GM12878 (cell line): ENCODE measurements around the gene DRAP1.

ENCODE experiments used
- POLR2AphosphoS5 ChIP-seq: IDR thresholded peaks from 2 replicates; pipeline ENCODE4 v1.6.1; 2011; ENCODE audit warnings: mild to moderate bottlenecking, low read length, inconsistent platforms
- TAF1 ChIP-seq: IDR thresholded peaks from 2 replicates; pipeline ENCODE4 v1.6.1; 2011; ENCODE audit warnings: mild to moderate bottlenecking, low read depth, low read length, borderline replicate concordance
- TCF12 ChIP-seq: IDR thresholded peaks from 2 replicates; pipeline ENCODE4 v1.6.1; 2011; ENCODE audit warnings: low read depth, mild to moderate bottlenecking, low read length
- TF ChIP-seq, protein P1 (sequence below): fragments of 150-350 bp; IDR thresholded peaks from 2 replicates; pipeline ENCODE4 v1.6.1; 2016; ENCODE audit warnings: low read depth, low read length
- TF ChIP-seq, protein P2 (sequence below), 3 experiments: IDR thresholded peaks in 2 of 3; conservative IDR thresholded peaks in 1 of 3; 2 replicates each; pipeline ENCODE4 v1.5.1; 2011; ENCODE audit warnings: low read depth in 3 of 3, low read length in 3 of 3, mild to moderate bottlenecking in 3 of 3, control low read depth in 2 of 3, moderate library complexity in 2 of 3, inconsistent platforms in 1 of 3, mixed read lengths in 1 of 3; ENCODE audit not compliant: control insufficient read depth in 2 of 3, insufficient read depth in 1 of 3; ENCODE audit errors: extremely low read depth in 1 of 3

DNA sequence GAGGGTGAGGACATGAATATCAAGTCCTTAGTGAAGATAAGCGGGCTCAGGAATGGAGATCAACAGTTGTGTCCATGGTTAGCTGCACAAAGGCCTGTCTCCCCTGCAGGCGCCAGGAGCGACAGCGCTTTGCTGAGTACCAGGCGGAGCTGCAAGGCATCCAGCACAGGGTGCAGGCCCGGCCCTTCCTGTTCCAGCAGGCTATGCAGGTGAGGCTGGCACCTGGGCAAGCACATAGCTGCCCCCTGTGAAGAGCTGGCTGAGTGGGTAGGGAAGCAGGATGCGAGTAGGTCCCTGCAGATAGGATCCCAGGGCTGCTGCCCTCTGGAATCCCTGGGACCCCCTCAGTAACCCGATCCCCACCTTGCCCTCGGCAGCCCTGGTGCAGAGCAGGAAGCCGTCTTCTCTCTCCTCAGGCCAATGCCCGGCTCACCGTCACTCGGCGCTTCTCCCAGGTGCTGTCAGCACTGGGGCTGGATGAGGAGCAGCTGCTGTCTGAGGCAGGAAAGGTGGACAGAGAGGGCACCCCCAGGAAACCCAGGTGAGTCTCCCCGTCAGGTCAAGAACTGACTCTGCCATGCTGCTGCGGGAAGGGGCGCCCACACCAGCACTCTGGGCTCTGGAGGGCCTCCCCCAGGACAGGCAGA lies 39.7 kb downstream of the DRAP1 start:
- TF ChIP-seq POLR2AphosphoS5 (no peak), TAF1 (no peak), TCF12 (no peak)
- TF ChIP-seq, protein P1, sequence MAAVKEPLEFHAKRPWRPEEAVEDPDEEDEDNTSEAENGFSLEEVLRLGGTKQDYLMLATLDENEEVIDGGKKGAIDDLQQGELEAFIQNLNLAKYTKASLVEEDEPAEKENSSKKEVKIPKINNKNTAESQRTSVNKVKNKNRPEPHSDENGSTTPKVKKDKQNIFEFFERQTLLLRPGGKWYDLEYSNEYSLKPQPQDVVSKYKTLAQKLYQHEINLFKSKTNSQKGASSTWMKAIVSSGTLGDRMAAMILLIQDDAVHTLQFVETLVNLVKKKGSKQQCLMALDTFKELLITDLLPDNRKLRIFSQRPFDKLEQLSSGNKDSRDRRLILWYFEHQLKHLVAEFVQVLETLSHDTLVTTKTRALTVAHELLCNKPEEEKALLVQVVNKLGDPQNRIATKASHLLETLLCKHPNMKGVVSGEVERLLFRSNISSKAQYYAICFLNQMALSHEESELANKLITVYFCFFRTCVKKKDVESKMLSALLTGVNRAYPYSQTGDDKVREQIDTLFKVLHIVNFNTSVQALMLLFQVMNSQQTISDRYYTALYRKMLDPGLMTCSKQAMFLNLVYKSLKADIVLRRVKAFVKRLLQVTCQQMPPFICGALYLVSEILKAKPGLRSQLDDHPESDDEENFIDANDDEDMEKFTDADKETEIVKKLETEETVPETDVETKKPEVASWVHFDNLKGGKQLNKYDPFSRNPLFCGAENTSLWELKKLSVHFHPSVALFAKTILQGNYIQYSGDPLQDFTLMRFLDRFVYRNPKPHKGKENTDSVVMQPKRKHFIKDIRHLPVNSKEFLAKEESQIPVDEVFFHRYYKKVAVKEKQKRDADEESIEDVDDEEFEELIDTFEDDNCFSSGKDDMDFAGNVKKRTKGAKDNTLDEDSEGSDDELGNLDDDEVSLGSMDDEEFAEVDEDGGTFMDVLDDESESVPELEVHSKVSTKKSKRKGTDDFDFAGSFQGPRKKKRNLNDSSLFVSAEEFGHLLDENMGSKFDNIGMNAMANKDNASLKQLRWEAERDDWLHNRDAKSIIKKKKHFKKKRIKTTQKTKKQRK = no peak
- TF ChIP-seq, protein P2, sequence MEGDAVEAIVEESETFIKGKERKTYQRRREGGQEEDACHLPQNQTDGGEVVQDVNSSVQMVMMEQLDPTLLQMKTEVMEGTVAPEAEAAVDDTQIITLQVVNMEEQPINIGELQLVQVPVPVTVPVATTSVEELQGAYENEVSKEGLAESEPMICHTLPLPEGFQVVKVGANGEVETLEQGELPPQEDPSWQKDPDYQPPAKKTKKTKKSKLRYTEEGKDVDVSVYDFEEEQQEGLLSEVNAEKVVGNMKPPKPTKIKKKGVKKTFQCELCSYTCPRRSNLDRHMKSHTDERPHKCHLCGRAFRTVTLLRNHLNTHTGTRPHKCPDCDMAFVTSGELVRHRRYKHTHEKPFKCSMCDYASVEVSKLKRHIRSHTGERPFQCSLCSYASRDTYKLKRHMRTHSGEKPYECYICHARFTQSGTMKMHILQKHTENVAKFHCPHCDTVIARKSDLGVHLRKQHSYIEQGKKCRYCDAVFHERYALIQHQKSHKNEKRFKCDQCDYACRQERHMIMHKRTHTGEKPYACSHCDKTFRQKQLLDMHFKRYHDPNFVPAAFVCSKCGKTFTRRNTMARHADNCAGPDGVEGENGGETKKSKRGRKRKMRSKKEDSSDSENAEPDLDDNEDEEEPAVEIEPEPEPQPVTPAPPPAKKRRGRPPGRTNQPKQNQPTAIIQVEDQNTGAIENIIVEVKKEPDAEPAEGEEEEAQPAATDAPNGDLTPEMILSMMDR (IDR thresholded peaks at IDR 0.05 in 2 of 3, conservative IDR thresholded peaks at IDR 0.05 in 1 of 3; ENCODE audit: control insufficient read depth in 2 of 3, extremely low read depth in 1 of 3, insufficient read depth in 1 of 3, low read depth in 3 of 3, low read length in 3 of 3) = no peak
